NCI-H146 treated with DMSO at 0.1 percent for 48 hours (cell line): Measurements from ENCODE around the gene C2CD5.

Source experiments
- DNase-seq: peaks from one replicate; lab custom pipeline; 2025; ENCODE audit not compliant: unreplicated experiment; lab: John Stamatoyannopoulos, UW

The C2CD5 gene

DNA sequence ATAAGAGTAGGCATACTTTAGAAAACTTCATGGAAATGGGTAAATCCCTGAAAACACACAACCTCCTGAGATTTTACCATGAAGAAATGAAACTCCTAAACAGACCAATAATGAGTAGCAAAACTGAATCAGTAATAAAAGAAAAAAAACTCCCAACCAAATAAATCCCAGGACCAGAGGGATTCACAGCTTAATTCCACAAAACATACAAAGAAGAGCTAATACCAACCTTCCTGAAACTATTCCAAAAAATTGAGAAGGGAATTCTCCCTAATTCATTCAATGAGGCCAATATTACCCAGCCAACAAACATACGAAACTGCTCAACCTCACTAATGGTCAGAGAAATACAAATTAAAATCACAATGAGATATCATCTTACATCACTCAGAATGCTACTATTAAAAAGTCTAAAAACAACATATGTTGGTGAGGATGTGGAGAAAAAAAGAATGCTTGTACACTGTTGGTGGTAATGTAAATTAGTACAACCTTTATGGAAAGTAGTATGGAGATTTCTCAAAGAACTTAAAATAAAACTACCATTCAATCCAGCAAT, 112.6 kb downstream of the C2CD5 start:
- no peak for DNase-seq

DNA sequence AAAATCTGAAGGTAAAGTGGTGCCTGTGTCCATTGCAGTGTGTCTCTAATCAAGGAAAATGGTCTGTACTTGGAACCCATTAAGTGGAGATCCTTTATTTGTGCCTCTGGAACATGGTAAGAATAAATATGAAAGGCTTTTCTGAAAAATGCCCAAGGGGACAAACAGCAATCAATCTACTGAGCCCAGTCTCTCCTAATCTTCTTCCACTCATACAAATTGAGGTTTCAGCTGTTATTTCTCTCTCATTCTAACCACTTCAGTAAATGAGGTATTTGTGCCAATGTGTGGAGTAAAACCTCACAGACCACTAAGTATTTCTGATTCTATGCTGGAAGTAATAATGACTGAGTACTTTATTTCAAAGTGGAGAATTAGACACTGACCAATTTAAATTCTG, 127.5 kb downstream of the C2CD5 start:
- DNase-seq = no peak

DNA sequence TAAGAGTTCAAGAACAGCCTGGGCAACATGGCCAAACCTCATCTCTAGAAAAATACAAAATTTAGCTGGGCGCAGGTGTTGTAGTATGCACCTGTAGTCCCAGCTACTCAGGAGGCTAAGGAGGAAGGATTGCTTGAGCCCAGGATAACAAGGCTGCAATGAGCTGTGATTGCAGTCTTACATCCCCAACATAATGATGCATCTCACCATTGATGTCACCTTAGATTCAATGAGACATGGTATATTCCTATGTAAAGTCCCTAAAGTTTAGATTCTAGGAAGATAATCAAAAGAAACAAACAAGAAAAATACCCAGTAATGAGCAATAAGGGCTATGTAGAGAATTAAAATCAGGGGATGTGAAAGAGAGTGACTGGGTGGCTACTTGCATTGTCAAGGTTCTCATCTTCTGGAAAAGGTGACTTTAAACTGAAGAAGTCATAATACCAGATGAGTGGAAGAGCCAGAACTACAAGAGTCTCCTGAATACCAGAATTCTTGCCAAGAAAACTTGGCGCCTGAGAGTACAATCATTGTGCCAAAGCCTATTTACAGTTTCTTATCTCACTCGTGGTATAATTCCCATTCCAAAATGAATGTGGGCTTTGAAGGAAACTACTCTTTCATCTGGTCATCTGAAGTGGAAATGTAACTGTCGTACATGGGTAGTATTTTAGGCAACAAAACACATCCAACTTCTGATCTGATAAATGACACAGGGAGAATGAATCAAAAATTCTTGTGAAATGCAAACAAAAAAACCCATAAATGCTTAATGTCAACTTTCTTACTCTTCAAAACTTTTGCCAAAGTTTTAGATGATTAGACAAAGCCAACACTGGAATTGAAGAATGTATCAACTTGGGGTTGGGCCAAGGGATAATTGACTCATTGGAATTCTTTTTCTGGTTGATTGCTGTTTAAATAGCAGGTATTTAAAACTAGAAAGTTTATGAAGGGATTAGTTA, 128.7 kb downstream of the C2CD5 start:
- DNase-seq = no peak

DNA sequence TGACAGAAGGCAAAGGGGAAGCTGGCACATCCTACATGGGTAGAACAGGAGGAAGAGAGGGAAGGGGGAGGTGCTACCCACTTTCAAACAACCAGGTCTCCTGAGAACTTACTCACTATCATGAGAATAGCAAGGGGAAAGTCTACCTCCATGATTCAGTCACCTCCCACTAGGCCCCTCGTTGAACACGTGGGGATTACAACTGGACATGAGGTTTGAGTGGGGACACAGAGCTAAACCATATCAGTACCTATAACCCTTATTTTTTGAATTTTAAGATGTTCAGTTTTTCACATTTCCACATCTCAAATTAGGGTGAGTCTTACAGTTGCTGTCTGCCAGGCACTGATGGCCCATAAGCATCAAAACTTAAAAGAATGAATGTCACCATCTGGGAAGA, 129.6 kb downstream of the C2CD5 start:
- no peak for DNase-seq

DNA sequence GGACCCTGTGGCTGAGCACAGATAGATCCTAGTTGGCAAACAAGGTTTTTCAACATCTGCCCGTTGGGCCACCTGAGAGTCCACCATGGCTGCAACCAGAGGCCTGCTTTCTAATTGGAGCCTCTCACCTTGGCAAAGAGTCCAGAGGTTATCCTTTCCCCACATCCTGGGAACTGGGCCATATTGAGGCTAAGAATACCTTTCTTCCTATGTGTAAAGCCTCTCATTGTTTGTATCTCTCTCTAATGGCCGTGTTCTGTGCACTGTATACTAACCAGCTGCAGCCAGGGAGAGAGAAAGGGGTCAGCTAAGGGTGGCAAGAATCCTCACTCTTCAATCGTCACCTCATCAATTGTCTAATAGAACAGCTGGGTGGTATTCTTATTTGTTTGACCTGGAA, 130.8 kb downstream of the C2CD5 start:
- no peak for DNase-seq

DNA sequence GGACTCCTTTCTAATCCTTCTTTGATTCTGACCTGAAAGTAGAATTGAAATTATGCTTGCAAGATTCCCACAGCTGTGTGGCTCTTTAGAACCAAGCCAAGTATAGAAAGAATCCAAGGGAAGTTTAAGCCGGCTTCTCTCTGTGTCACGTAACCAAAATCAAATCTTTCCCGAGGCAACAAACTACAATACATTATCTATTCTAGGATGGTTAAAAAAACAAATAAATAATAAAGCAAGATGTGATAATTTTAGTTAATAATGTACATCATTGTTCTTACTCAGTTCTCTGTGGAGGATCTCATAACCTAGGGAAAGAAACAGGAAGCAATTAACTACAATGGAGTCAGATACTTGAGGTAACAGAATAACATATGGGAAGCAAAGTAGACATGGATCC, 131.8 kb downstream of the C2CD5 start:
- no peak for DNase-seq

DNA sequence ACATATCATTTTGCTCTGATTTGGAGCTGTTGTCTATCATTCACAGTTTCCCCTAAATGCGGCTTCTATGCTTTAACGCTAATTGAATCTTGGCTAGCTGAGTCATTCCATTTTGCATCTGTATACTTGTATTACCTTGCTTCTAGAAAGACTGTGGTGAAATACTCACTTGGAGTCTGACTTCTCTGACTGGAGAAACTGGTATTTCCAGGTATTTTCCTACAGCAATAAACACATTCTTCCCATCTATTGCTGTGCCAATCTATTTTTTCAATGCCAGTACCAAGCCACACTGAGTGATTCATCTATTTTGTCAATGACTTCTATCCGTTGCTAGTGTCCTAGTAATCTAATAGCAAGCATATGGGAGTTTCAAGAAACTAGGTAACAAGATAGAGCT, 133.9 kb downstream of the C2CD5 start:
- DNase-seq = no peak

DNA sequence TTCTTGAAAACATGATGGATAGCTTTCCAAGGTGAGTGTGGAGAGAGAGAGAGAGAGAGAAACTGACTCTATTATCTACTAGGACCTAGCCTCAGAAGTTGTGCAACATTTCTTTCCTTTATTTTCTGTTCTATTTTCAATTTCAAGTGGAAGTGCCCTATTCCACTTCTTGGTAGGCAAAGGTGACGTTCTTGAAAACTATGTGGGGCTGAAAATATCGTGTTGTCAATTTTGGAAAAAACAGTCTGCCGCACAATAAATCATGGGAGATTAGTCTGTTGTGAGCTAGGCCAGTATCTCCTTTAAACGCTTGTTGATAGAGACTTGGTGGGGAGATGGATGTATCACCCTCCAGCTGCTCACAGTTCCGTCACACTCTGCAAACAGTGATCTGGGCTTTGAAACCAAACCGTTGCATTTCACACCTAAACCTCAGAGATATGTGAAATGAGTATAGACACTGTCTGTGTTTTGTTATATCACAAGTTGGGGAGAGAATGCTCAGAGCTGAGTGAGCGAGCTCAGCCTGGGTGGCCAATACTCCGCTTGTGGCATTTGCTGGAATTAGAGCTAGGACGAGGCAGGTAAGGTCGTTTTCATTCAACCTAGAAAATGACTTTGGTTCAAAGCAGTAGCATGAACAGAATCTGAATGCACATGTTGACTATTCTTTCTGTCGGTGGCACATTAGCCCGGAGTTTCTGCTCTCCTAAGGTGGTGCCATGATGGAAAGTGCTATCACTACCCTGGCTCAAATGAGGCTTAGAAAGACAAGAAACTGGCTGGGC, 134.8 kb downstream of the C2CD5 start:
- DNase-seq = no peak

DNA sequence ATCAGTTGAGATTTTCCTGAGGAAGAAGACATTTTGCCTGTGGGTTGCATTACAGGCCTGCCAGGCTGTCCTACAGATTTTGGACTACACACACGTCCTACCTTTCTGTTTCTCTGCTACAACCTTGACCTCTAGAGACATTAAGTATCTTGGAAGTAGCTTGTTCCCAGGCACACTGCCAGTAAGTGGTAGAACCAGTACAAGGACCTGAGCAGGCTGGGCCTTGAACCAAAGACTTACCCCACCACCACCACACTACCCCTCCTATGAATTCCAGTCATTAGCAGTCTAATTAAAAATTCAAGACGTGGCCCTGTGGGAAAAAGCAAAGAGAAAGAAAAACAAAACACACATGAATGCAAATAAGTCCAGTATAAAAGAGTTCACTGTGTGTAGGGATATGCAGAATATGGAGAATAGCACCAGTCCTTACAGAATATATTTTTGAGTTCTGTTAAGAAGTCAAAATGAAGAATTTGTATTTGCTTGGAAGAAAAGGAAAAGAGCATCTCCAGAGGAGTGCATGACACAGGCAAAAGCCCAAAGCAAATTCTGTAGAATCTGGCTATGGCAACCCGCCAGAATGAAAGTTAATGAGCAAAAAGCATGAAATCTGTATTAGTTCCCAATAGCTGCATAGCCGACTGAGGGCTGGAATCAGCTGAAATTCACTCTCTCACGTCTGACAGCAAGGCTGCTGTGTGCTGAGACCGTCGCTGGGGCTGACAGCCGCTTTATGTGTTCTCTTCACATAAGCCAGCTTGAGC, 135.5 kb downstream of the C2CD5 start:
- no peak for DNase-seq

DNA sequence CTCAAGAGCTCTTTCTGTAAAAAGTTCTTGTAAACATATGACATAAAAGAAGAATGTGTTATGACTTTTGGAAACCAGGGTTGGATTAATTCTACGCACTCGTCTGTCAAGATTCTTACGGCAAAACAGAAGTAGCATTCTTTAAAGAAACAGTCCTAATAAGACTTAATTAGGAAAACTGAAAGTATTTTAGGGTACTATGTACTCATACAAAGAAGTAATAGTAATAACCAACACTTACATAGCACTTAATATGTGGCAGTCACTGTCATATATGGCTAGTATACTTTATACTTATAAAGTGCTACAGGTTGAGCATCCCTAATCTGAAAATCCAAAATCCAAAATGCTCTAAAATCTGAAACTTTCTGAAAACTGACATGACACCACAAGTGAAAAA, 136.9 kb downstream of the C2CD5 start:
- no peak for DNase-seq

DNA sequence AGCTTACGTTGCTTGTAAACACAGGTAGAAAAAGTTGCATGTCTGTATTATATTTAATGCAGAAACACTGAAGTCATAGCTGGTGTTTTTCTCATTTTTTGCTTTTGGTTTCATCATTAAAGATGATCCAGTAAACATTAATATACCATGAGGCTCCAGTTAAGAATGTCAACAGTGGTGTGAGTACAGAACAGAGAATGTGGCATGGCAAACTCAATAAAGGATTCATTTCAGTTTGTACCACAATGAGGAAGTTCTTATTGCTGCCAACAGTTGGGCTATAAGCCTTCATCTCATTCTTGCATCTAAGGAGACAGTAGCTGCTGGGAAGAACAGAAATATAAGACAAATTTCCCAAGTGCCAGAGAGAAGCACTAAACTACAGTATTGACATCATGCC, 137.7 kb downstream of the C2CD5 start:
- no peak for DNase-seq

DNA sequence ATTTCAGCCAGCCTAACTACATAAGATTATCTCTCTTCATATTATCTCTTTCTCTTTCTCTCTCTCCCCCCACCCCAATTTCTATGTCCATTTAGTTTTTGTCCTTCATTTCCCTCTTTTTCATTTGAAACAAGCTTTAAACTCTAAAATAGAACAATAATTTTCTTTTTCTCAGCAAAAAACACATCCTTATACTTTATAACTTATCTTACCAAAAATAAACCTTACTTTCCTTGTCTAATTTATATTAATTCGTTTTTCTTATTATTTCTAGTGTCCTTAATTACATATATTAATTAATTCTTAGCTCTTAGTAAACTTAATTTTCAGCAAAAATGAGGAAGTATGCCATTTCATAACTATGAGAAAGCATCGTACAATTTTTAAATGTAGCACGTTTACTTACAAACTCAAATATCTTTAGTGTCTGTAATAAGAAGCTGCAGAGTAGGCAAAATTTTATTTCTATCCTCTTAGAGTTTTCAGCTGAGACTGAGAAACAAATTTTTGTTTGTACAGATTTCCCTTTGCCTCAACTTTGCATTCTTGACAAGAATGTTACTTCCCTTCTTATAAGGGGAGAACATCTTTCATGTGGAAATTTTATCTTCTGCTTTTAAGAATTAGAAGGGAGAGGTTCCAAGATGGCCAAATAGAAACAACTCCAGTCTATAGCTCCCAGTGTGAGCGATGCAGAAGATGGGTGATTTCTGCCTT, 144.7 kb downstream of the C2CD5 start:
- DNase-seq = no peak
